AG09309 (cell line): ENCODE measurements around the gene MRFAP1.

Experiments used
- DNase-seq: peaks from one replicate; pipeline ENCODE4 v3.0.0-alpha.2; 2010; ENCODE audit warnings: low read depth
- H3K4me3 ChIP-seq: 2 replicates; pipeline ENCODE4 v1.5.1; 2011; ENCODE audit warnings: mild to moderate bottlenecking, low read depth, low read length, moderate library complexity; ENCODE audit not compliant: control insufficient read depth
- CTCF ChIP-seq: IDR thresholded peaks from 2 replicates; pipeline ENCODE4 v1.5.1; 2011; ENCODE audit warnings: mild to moderate bottlenecking, low read depth, low read length, inconsistent platforms; ENCODE audit not compliant: insufficient read depth, control insufficient read depth; ENCODE audit errors: missing control alignments

The MRFAP1 gene

GRCh38 chr4:6617246-6617645 is 23.2 kb upstream of the MRFAP1 start:
- no peak overlapping the region for H3K4me3 ChIP-seq
- no peak for DNase-seq
- no peak for TF ChIP-seq CTCF

GRCh38 chr4:6618386-6619115 is 21.9 kb upstream of the MRFAP1 start:
- DNase-seq: no peak
- no peak for TF ChIP-seq CTCF
- H3K4me3 ChIP-seq: no peak overlapping the region

- no peak for TF ChIP-seq CTCF
- no peak for DNase-seq
- H3K4me3 ChIP-seq: no peak overlapping the region
Observed at GRCh38 chr4:6619116-6619465, 21.4 kb upstream of the MRFAP1 start.

- TF ChIP-seq CTCF: no peak
- no peak for DNase-seq
- no peak overlapping the region for H3K4me3 ChIP-seq
Observed at GRCh38 chr4:6619466-6620255, 20.8 kb upstream of the MRFAP1 start.

GRCh38 chr4:6620296-6620695 is 20.2 kb upstream of the MRFAP1 start:
- no peak for DNase-seq
- no peak overlapping the region for H3K4me3 ChIP-seq
- no peak for TF ChIP-seq CTCF

GRCh38 chr4:6620891-6621555 is 19.5 kb upstream of the MRFAP1 start:
- H3K4me3 ChIP-seq: no peak overlapping the region
- no peak for DNase-seq
- no peak for TF ChIP-seq CTCF
